GM20000 (cell line): ENCODE data around the gene FMO1.
"Not testable (repeated sequence)": the region's sequence is repeated elsewhere in the genome, so short reads cannot be mapped to it uniquely, and the experiment has no call there.

Experiments
- DNase-seq: peaks from one replicate; pipeline ENCODE4 v3.0.0; 2012; ENCODE audit warnings: low spot score
- TF ChIP-seq, protein P1 (sequence below): IDR thresholded peaks from 2 replicates; pipeline ENCODE4 v1.5.1; 2012; ENCODE audit warnings: mild to moderate bottlenecking, control low read depth; ENCODE audit errors: extremely low read depth, missing control alignments

FMO1 gene

DNA sequence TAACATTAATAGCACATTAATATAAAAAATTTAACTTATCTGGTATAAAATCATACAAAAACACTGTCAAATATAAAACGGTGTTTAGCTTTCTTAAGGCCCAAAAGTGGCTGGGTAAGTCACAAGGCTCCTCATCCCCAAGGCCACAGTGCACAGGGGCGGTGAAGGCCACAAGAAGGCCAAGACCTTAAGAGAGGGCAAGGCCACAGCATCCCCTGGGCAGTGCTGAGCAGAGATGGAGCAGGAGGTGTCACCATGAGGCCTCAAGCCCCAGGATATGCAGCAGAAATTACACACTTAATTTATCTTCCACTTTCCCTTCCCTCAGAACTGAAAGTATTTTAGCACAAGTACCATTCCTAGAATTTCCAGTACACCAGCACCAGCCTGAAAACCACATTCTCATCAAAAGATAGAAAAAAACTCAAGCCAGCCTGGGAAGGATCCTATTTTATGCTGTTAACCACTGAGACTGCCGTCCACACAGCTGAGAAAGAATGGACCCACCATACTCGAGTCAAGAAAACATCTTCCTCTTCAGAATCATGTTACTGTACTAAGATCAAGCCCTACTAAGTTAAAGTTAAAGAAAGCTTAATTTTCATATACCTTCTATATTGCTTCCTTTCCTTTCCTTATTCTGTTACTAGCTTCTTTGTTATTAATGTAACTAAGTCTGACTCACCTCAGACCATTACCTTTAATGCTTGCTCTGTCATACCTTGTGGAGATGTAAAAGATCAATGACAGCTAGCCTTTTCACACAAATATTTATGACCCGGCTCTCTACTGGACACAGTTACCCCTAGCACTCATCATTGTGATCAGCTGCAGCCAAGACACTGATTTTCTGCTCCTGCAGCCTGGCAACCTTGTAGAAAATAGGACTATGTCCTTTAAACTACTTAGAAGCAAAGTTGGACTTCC, 26.4 kb upstream of the FMO1 start:
- DNase-seq, result no peak
- TF ChIP-seq, protein P1, sequence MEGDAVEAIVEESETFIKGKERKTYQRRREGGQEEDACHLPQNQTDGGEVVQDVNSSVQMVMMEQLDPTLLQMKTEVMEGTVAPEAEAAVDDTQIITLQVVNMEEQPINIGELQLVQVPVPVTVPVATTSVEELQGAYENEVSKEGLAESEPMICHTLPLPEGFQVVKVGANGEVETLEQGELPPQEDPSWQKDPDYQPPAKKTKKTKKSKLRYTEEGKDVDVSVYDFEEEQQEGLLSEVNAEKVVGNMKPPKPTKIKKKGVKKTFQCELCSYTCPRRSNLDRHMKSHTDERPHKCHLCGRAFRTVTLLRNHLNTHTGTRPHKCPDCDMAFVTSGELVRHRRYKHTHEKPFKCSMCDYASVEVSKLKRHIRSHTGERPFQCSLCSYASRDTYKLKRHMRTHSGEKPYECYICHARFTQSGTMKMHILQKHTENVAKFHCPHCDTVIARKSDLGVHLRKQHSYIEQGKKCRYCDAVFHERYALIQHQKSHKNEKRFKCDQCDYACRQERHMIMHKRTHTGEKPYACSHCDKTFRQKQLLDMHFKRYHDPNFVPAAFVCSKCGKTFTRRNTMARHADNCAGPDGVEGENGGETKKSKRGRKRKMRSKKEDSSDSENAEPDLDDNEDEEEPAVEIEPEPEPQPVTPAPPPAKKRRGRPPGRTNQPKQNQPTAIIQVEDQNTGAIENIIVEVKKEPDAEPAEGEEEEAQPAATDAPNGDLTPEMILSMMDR, result no peak

DNA sequence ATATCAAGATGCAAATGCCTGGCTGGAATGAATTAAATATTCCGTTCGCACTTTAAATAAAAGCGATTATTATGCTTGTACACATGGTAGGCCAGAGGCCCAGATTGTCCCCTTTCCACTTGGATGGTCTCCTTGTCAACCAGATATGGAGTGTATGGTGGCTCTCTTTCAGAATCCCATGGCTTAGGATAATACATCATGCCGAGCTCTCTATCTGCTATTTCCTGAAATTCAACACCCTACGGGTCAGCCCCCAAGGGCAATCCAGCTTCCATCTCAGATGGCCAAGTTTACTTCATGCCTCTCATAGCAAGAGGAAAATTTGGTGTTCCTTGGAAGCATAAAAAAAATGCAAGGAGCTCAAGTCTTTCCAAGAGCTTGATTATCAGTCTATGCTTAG, 25.4 kb upstream of the FMO1 start:
- TF ChIP-seq, protein P1, result no peak
- DNase-seq, result no peak

DNA sequence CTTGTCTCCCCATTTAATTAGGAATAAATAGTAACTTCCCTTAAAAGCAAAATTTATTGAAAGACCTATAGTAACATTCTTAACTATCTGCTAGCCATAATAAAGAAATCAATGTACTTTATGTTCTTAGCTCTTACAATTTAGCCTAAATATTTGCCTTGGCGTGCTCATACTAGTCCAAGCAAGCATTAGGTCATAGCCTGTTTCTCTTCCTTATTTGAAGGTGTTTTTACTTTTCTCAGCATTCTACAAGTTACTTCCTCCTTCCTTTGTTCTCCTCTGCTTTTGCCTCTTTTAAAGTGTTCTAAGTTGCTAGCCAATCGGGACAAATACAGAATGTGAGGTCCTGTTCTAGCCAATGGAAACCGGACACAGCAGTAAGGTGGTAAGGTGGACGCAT, 24.0 kb upstream of the FMO1 start:
- DNase-seq, result not testable (repeated sequence)

DNA sequence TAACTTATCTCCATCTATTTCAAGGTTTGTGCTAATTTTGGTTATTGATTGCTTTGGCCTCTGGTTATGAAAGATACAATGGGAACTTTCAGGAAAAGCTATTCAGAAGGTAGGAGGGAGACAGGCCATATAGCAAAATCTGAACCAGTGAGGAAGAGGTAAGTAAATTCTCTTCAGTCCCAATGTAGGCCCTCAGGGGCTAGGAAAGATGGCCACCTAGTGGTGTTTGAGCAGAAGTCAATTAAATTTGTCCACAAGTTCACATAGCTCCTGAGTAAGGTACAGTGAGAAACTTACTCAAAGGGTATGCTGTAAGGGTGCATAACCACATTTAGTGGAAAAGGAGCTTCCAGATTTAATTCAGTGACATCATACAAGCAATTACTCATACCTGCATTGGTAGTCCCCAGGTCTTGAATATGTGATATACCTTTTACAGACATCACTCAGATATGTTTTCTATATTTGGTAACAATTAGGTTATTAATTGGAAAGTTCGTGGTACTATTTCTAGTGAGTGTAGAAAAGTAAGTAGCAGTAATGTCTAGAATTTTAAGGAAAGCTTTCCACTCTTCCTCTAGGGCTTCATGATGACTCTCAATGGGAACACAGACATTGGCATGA, 21.4 kb upstream of the FMO1 start:
- DNase-seq, result peak; percentile 45
- TF ChIP-seq, protein P1, result peak; percentile 32

DNA sequence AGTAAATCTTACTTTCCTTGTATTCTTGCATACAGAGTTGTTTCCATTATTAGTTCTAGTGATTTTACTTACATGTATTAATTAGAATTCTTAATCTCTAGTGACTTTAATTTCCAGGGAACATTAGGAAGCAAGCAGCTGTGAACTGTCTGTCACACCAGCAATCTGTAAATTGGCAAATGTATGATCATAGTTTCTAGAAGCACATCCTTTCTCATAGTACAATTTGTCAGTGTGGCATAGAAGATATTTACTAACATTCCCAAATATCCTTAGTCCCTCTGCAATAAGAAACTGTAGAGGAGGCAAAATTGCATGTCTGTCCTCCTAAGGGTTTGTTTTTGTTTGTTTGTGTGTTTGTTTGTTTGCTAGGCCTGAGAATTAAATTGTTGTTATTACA, 17.0 kb upstream of the FMO1 start:
- DNase-seq, result no peak
- TF ChIP-seq, protein P1, result no peak

DNA sequence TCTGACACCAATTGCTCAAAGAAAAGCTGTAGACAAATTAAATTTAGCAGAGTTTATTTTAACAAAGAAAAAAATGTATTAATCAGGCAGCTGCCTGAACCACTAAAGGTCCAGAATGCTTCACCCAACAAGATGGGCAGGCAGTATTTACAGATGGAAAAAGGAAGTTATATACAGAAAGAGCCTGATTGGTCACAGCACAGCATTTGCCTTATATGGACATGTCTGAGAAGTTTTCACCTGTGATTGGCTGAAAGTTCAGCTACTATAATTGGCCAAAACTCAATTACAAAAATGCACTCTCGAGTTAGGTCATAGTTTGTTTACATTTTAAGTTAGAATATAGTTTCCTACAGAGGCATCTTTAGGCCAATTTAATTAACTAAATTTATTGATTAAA, 15.1 kb upstream of the FMO1 start:
- no peak for DNase-seq

DNA sequence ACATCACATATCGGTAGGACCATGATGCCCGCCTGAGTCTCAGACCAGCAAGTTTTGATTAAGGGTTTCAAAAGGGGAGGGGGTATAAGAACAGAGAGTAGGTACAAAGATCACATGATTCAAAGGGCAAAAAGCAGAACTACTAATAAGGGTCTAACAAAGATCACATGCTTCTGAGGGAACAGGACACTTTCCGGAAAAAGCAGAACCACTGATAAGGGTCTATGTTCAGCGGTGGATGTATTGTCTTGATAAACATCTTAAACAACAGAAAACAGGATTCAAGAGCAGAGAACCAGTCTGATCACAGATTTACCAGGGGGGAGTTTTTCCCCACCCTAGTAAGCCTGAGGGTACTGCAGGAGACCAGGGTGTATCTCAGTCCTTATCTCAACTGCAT, 12.1 kb upstream of the FMO1 start:
- not testable (repeated sequence) for DNase-seq

More for the DNA sequence above, 15.1 kb upstream of the FMO1 start:
- TF ChIP-seq, protein P1, result no peak

DNA sequence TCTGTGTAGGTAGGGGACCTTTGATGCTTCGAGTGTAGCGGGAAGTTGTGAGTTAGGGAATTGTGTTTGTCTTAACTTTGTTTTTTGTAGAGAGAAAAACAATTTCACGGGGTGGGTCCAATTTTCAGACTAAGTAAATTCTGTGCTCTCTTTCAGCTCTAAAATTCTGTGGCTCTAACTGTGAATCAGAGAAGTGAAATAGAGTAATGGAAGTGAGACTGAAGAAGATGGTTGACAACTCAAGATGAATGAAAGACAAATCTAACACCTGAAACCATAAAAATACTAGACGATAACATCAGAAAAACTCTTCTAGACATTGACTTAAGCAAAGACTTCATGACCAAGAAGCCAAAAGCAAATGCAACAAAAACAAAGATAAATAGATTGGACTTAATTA, 4.4 kb upstream of the FMO1 start:
- TF ChIP-seq, protein P1, result no peak
- no peak for DNase-seq
